GM06990 (cell line): ENCODE data around the gene PARP9.

ENCODE experiments used
- DNase-seq: peaks from one replicate; pipeline ENCODE4 v3.0.0-alpha.2; 2011; ENCODE audit not compliant: insufficient read length; ENCODE audit errors: extremely low read depth
- H3K27me3 ChIP-seq: replicated peaks from 2 replicates; pipeline ENCODE4 v1.6.0; 2011; ENCODE audit warnings: low read length; ENCODE audit not compliant: control insufficient read depth, insufficient read depth
- H3K36me3 ChIP-seq: 2 replicates; pipeline ENCODE4 v1.5.1; 2011; ENCODE audit warnings: low read length; ENCODE audit not compliant: control insufficient read depth, insufficient read depth
- H3K4me3 ChIP-seq: replicated peaks from 2 replicates; pipeline ENCODE4 v1.5.1; 2011; ENCODE audit warnings: low read depth, mild to moderate bottlenecking, control low read depth, low read length
- CTCF ChIP-seq: IDR thresholded peaks from 2 replicates; pipeline ENCODE4 v1.5.1; 2011; ENCODE audit warnings: low read length, control low read depth, mild to moderate bottlenecking, inconsistent platforms; ENCODE audit not compliant: insufficient read depth, poor library complexity, severe bottlenecking

PARP9 gene

GRCh38 chr3:122564155-122564912 lies at the start of gene PARP9, which contains the start of gene DTX3L:
PARP9 (minus strand) TSS chr3:122564300; CDS start chr3:122559620, 4,680 bp downstream.
DTX3L (plus strand) TSS chr3:122564338; CDS start chr3:122564427, 89 bp downstream.
- DNase-seq: peak; percentile 82
- no peak for TF ChIP-seq CTCF
- H3K4me3 ChIP-seq: peak within 1 kb of the TSS; percentile 71
- H3K36me3 ChIP-seq: peaks cover 2% of the 10 kb centered on the region
- H3K27me3 ChIP-seq: no peaks in the 10 kb centered on the region

- H3K4me3 ChIP-seq: no peak overlapping the region
- no peak for DNase-seq
- H3K36me3 ChIP-seq: peaks cover 4% of the 10 kb centered on the region
- H3K27me3 ChIP-seq: no peaks in the 10 kb centered on the region
- no peak for TF ChIP-seq CTCF
These were observed 48.6 kb upstream of the PARP9 start for GRCh38 chr3:122612696-122613095.

- peak overlapping the region; percentile 18; the same call in 1 of the 2 replicates for H3K4me3 ChIP-seq
- no peaks in the 10 kb centered on the region for H3K27me3 ChIP-seq
- no peak for TF ChIP-seq CTCF
- peaks cover 4% of the 10 kb centered on the region for H3K36me3 ChIP-seq
- DNase-seq: peak; percentile 78
These were observed 45.9 kb upstream of the PARP9 start for GRCh38 chr3:122609798-122610559.

- no peak for DNase-seq
- no peaks in the 10 kb centered on the region for H3K27me3 ChIP-seq
- peaks cover 3% of the 10 kb centered on the region for H3K36me3 ChIP-seq
These were observed 44.8 kb upstream of the PARP9 start for GRCh38 chr3:122608916-122609315.

GRCh38 chr3:122606330-122606729 lies 42.2 kb upstream of the PARP9 start:
- no peaks in the 10 kb centered on the region for H3K27me3 ChIP-seq
- H3K36me3 ChIP-seq: peaks cover 3% of the 10 kb centered on the region
- no peak for DNase-seq
- no peak for TF ChIP-seq CTCF
- H3K4me3 ChIP-seq: no peak overlapping the region

More at GRCh38 chr3:122608916-122609315, 44.8 kb upstream of the PARP9 start:
- H3K4me3 ChIP-seq: no peak overlapping the region
- TF ChIP-seq CTCF: no peak
